Erythroblast (primary cell): ENCODE data around the gene STIMATE.
A peak's percentile ranks its signal among the peaks of the same experiment; 100 is the strongest.

ENCODE experiments used
- DNase-seq, 2 experiments: peaks; one replicate each; lab custom pipeline; 2025; lab: John Stamatoyannopoulos, UW
- GATA1 ChIP-seq: IDR thresholded peaks from 2 replicates; pipeline ENCODE4 v1.6.1; 2011; ENCODE audit warnings: low read depth, mild to moderate bottlenecking, control low read depth, low read length, moderate library complexity
- POLR2A ChIP-seq: IDR thresholded peaks from 2 replicates; pipeline ENCODE4 v1.6.1; 2011; ENCODE audit warnings: mild to moderate bottlenecking, low read length

Gene STIMATE

GRCh38 chr3:52845691-52846431 lies 51.5 kb downstream of the STIMATE start:
- DNase-seq = peak in 1 of 2 experiments; percentile 38
- TF ChIP-seq POLR2A (no peak), GATA1 (no peak)

- no peak for DNase-seq
- TF ChIP-seq GATA1 = no peak
- TF ChIP-seq POLR2A = no peak
These were observed 52.2 kb downstream of the STIMATE start for GRCh38 chr3:52845157-52845556.

- no peak for DNase-seq
- TF ChIP-seq GATA1 (no peak), POLR2A (no peak)
These were observed 52.9 kb downstream of the STIMATE start for GRCh38 chr3:52844290-52844975.

- TF ChIP-seq POLR2A = no peak
- TF ChIP-seq GATA1 = no peak
- DNase-seq = no peak
These were observed 53.5 kb downstream of the STIMATE start for GRCh38 chr3:52843881-52844280.

GRCh38 chr3:52843108-52843865 lies 54.1 kb downstream of the STIMATE start:
- TF ChIP-seq POLR2A (no peak), GATA1 (no peak)
- DNase-seq = no peak

- DNase-seq = no peak
- no peak for TF ChIP-seq GATA1
- no peak for TF ChIP-seq POLR2A
These were observed 54.9 kb downstream of the STIMATE start for GRCh38 chr3:52842424-52842823.

GRCh38 chr3:52841981-52842340 lies 55.4 kb downstream of the STIMATE start:
- no peak for DNase-seq

GRCh38 chr3:52841211-52841980 lies 56.0 kb downstream of the STIMATE start:
- TF ChIP-seq POLR2A = no peak
- TF ChIP-seq GATA1 = no peak
- no peak for DNase-seq

More at GRCh38 chr3:52841981-52842340, 55.4 kb downstream of the STIMATE start:
- no peak for TF ChIP-seq GATA1
- TF ChIP-seq POLR2A = no peak

- DNase-seq = no peak
- TF ChIP-seq GATA1 (no peak), POLR2A (no peak)
These were observed 57.3 kb downstream of the STIMATE start for GRCh38 chr3:52839892-52840545.

- no peak for TF ChIP-seq GATA1
- TF ChIP-seq POLR2A = no peak
- no peak for DNase-seq
These were observed 58.1 kb downstream of the STIMATE start for GRCh38 chr3:52839268-52839575.

- DNase-seq = no peak
- TF ChIP-seq POLR2A = no peak
- no peak for TF ChIP-seq GATA1
These were observed 58.6 kb downstream of the STIMATE start for GRCh38 chr3:52838561-52839267.

GRCh38 chr3:52836986-52837385 lies 60.4 kb downstream of the STIMATE start:
- no peak for DNase-seq
- TF ChIP-seq GATA1 = no peak
- TF ChIP-seq POLR2A = no peak

- no peak for DNase-seq
- no peak for TF ChIP-seq GATA1
- TF ChIP-seq POLR2A = no peak
These were observed 60.9 kb downstream of the STIMATE start for GRCh38 chr3:52836471-52836845.
